ENCODE data around the gene AVPR1A.

AVPR1A gene

DNA sequence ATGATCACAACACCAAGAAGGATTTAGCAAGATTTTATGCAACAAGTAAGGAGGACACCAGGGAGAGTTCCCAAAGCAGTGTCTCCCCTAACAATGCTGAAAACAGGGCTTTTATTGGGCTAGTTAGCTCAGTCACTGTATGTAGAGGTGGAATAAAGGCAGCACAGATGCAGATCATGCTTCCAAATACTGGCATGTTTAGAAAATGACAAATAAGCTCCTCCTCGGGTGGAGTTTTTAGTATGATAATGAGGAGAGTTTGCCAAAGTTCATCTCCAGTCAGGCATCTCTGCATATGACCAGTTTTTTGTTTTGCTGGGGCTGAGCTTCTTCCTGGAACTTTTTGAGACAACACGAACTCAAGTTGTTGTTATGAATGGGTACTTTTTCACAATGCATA, 4.4 kb upstream of the AVPR1A start:
- no peak overlapping the region for H3K4me2 ChIP-seq (ENCODE audit: low read depth, low read length, poor library complexity, severe bottlenecking)
- H3K9ac ChIP-seq (ENCODE audit: low read length), result no peak overlapping the region
- H3F3A ChIP-seq (ENCODE audit: insufficient read depth), result no peaks in the 10 kb centered on the region
- no peaks in the 10 kb centered on the region for H3K27me3 ChIP-seq (ENCODE audit: low read length)
- H4K20me1 ChIP-seq (ENCODE audit: low read depth, low read length), result no peaks in the 10 kb centered on the region
- H3K27ac ChIP-seq (ENCODE audit: low read depth, low read length), result no peak overlapping the region
- H3K79me2 ChIP-seq (ENCODE audit: insufficient read depth, low read length), result no peaks in the 10 kb centered on the region
- TF ChIP-seq CTCF (IDR thresholded peaks at IDR 0.05; ENCODE audit: insufficient read depth, low read length, poor library complexity, severe bottlenecking) (no peak), EZH2phosphoT487 (conservative IDR thresholded peaks at IDR 0.05; ENCODE audit: low read length) (no peak)
- no peak overlapping the region for H2AFZ ChIP-seq (ENCODE audit: low read depth, low read length, severe bottlenecking)
- H3K9me3 ChIP-seq (ENCODE audit: insufficient read depth, low read length), result no peaks in the 10 kb centered on the region
- H3K36me3 ChIP-seq (ENCODE audit: low read length), result no peaks in the 10 kb centered on the region
- no peaks in the 10 kb centered on the region for H3K9me2 ChIP-seq (replicated peaks; ENCODE audit: insufficient read depth, low read length)
- no peak overlapping the region for H3K4me3 ChIP-seq (ENCODE audit: insufficient read depth, low read length, poor library complexity, severe bottlenecking)

DNA sequence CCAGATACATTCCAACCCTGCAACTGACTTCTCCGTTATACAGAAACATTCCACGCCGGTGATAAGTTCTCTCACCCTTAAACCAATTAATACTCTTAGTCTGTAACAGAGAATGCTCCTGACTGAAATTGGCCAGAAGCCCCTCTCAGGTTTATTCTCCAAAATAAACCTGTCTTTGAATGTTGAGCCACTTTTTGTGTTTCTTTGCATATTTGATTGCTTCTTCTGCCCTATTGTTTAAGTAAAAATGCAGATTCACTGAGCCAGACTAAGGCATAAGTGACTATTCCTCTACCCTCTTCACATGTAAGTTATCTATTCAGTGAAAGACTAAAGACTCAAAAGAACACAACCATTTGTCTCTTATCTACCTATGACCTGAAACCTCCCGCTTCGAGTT, 3.6 kb upstream of the AVPR1A start:
- Histone ChIP-seq H3F3A (ENCODE audit: insufficient read depth) (no peaks in the 10 kb centered on the region), H3K27me3 (ENCODE audit: low read length) (no peaks in the 10 kb centered on the region), H4K20me1 (ENCODE audit: low read depth, low read length) (no peaks in the 10 kb centered on the region), H2AFZ (ENCODE audit: low read depth, low read length, severe bottlenecking) (no peak overlapping the region), H3K9me2 (replicated peaks; ENCODE audit: insufficient read depth, low read length) (no peaks in the 10 kb centered on the region), H3K36me3 (ENCODE audit: low read length) (no peaks in the 10 kb centered on the region), H3K4me2 (ENCODE audit: low read depth, low read length, poor library complexity, severe bottlenecking) (no peak overlapping the region), H3K9ac (ENCODE audit: low read length) (no peak overlapping the region), H3K79me2 (ENCODE audit: insufficient read depth, low read length) (no peaks in the 10 kb centered on the region), H3K4me3 (ENCODE audit: insufficient read depth, low read length, poor library complexity, severe bottlenecking) (no peak overlapping the region), H3K9me3 (ENCODE audit: insufficient read depth, low read length) (no peaks in the 10 kb centered on the region), H3K27ac (ENCODE audit: low read depth, low read length) (no peak overlapping the region)
- TF ChIP-seq EZH2phosphoT487 (conservative IDR thresholded peaks at IDR 0.05; ENCODE audit: low read length) (no peak), CTCF (IDR thresholded peaks at IDR 0.05; ENCODE audit: insufficient read depth, low read length, poor library complexity, severe bottlenecking) (no peak)

DNA sequence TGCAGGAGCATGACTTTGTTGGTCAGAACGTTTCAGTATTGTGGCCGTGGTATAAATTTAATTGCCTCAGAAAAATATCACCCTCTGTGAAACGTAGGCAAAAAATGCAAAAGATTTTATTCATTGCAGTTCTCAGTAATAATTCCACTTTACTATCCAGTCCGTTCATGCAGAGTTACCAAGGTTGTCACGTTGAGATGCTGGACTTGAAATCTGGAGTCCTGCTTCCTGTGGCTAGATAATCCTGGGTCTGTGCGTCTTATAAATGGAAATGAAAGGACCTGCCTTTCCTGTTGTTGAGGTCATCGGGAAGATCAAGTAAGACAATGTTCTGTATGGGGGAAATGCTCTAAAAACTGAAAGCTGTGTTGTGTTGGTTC, 1.3 kb upstream of the AVPR1A start:
- H2AFZ ChIP-seq (ENCODE audit: low read depth, low read length, severe bottlenecking), result no peak overlapping the region
- no peaks in the 10 kb centered on the region for H3F3A ChIP-seq (ENCODE audit: insufficient read depth)
- no peak overlapping the region for H3K4me2 ChIP-seq (ENCODE audit: low read depth, low read length, poor library complexity, severe bottlenecking)
- H3K9ac ChIP-seq (ENCODE audit: low read length), result no peak overlapping the region
- H3K9me2 ChIP-seq (replicated peaks; ENCODE audit: insufficient read depth, low read length), result no peaks in the 10 kb centered on the region
- no peak overlapping the region for H3K4me3 ChIP-seq (ENCODE audit: insufficient read depth, low read length, poor library complexity, severe bottlenecking)
- no peak for TF ChIP-seq EZH2phosphoT487 (conservative IDR thresholded peaks at IDR 0.05; ENCODE audit: low read length)
- no peaks in the 10 kb centered on the region for H3K36me3 ChIP-seq (ENCODE audit: low read length)
- no peaks in the 10 kb centered on the region for H3K79me2 ChIP-seq (ENCODE audit: insufficient read depth, low read length)
- no peaks in the 10 kb centered on the region for H4K20me1 ChIP-seq (ENCODE audit: low read depth, low read length)
- no peaks in the 10 kb centered on the region for H3K9me3 ChIP-seq (ENCODE audit: insufficient read depth, low read length)
- no peaks in the 10 kb centered on the region for H3K27me3 ChIP-seq (ENCODE audit: low read length)
- H3K27ac ChIP-seq (ENCODE audit: low read depth, low read length), result no peak overlapping the region

DNA sequence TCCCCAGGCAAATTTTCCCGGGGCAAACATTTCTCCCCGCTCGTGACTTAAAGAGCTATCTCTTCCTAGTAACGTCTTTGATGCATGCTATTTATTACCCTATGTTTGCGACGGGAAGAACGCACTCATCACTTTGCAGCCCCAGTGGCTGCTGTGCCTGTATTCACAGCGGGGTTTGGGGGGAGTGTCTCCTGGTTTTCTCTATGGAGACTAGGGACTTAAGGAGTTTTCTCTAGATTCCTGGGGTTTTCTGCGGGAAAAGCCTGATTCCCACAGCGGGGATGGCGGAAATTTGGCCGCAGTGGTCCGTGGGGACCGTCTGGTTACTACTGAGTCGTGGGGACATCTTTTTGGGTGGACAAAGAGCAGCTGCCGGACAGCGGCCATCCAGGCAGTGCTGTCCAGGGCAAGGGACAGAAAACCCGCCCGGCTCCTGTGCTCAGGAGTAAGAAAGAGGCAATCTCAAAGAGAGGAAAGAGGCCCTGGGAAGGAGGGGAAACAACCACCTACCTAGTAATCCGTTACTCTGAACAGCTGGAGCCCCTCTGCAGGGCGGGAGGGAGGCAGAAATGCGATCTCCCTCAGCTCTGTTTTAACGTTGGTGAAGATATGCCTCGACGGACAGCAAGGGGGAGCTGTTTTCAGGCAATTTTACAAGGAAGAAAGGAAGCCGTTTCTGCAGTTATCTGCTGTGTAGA, 771 bp upstream of the AVPR1A start:
- Histone ChIP-seq H3K4me3 (ENCODE audit: insufficient read depth, low read length, poor library complexity, severe bottlenecking) (no peak overlapping the region), H3K27ac (ENCODE audit: low read depth, low read length) (no peak overlapping the region), H3K9me3 (ENCODE audit: insufficient read depth, low read length) (no peaks in the 10 kb centered on the region), H3K27me3 (ENCODE audit: low read length) (no peaks in the 10 kb centered on the region), H3F3A (ENCODE audit: insufficient read depth) (no peaks in the 10 kb centered on the region), H3K4me2 (ENCODE audit: low read depth, low read length, poor library complexity, severe bottlenecking) (no peak overlapping the region), H2AFZ (ENCODE audit: low read depth, low read length, severe bottlenecking) (no peak overlapping the region), H3K9ac (ENCODE audit: low read length) (no peak overlapping the region), H3K36me3 (ENCODE audit: low read length) (no peaks in the 10 kb centered on the region), H3K9me2 (replicated peaks; ENCODE audit: insufficient read depth, low read length) (no peaks in the 10 kb centered on the region), H3K79me2 (ENCODE audit: insufficient read depth, low read length) (no peaks in the 10 kb centered on the region), H4K20me1 (ENCODE audit: low read depth, low read length) (no peaks in the 10 kb centered on the region)
- TF ChIP-seq CTCF (IDR thresholded peaks at IDR 0.05; ENCODE audit: insufficient read depth, low read length, poor library complexity, severe bottlenecking) (peak; percentile 55), EZH2phosphoT487 (conservative IDR thresholded peaks at IDR 0.05; ENCODE audit: low read length) (no peak)
